Fibroblast of peridontal ligament (primary cell): ENCODE measurements around the gene ARHGAP33.
"Not testable (repeated sequence)": the region's sequence is repeated elsewhere in the genome, so short reads cannot be mapped to it uniquely, and the experiment has no call there.

Experiments
- DNase-seq: peaks from one replicate; pipeline ENCODE4 v3.0.0-alpha.2; 2010; ENCODE audit errors: extremely low read depth

The ARHGAP33 gene

GRCh38 chr19:35792312-35792711 is 16.9 kb downstream of the ARHGAP33 start:
- no peak for DNase-seq

DNA sequence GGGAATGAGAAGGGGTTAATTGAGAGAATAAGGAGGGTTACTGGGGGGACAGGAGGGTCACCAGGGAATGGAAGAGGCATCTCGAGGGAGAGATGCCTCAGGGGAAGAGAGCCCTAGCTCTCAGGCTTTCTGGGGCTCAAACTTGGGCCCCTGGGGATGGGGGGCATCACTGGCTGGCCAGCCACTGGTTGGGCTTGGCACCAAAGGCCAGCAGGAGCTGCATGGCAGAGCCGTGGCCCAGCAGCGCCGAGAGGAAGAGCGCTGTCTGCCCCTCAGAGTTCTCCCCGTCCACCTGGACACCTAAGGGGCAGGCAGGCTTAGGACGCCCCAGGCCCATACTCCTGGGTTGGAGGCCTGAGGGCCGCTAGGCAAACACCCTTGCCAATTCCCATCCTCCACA is 17.5 kb downstream of the ARHGAP33 start:
- no peak for DNase-seq

- peak; percentile 41 for DNase-seq
Measured at GRCh38 chr19:35793381-35794165, 18.2 kb downstream of the ARHGAP33 start.

DNA sequence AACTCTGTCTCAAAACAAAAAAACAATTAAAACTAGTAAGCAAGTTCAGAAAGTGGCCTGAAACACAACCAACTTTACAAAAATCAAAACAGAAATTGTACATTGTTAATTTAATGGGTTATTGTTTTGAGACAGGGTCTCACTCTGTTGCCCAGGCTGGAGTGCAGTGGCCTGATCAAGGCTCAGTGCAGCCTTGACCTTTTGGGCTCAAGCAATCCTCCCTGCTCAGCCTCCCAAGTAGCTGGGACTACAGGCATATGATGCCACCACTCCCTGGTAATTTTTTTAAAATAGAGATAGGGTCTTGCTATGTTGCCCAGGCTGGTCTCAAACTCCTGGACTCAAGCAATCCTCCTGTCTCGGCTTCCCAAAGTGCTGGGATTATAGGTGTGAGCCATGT is 20.2 kb downstream of the ARHGAP33 start:
- not testable (repeated sequence) for DNase-seq

- no peak for DNase-seq
Measured at GRCh38 chr19:35796645-35797542, 21.5 kb downstream of the ARHGAP33 start.

DNA sequence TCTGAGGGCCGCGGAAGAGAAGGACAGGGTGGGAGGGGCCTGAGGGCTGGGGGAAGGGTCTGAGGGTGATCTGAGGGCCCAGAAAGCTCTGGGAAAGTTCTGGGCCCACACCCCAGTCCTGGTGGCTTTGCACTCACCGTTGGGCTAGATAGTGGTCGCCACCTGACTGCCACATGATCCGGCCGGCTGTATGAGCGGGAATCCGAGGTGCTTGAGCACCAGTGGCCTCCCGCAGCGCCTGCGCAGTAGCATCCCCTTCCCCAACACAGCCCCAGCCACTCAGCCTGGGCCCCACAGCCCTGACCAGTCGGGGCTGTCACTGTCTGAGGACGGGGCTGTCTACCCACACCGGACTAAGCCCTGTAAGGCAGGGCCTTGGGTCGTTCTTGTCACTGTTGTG is 22.3 kb downstream of the ARHGAP33 start:
- DNase-seq, result no peak

DNA sequence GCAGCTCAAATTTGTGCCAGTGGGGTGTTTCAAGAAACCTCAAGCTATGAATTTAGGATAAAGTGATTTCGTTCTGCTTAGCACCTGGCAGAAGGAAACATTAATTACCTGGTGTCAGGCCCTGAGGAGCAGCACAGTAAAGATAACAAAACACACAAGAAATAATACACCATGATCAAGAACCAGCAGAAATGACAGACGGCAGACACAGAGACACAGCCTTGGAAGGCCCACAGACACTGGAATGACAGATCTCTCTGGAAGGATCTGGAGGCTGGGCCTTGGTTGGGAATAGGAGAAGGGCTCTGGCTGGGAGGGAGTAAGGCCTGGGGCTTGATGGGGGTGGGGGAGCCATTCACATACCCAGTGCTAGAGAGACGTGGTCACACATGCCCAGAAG is 26.5 kb downstream of the ARHGAP33 start:
- no peak for DNase-seq

GRCh38 chr19:35805526-35806102 is 30.2 kb downstream of the ARHGAP33 start:
- no peak for DNase-seq

DNA sequence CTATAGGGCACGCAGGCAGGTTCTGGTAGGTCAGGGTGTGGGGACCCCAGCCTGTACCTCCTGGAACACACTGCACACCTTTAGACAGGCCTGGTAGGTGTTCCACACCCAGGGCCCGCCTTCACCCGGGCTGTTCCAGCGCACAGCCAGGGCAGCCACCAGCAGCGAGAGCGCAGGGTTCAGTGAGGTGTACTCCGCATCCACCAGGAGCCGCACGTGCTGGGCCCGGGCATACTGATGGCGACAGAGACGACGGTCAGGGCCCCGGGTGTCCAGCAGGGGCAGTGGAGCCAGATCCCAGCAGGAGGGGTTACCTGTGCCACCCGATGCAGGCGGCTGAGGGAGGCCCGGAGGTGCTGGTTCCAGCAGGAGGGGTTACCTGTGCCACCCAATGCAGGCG is 31.2 kb downstream of the ARHGAP33 start:
- DNase-seq, result no peak

DNA sequence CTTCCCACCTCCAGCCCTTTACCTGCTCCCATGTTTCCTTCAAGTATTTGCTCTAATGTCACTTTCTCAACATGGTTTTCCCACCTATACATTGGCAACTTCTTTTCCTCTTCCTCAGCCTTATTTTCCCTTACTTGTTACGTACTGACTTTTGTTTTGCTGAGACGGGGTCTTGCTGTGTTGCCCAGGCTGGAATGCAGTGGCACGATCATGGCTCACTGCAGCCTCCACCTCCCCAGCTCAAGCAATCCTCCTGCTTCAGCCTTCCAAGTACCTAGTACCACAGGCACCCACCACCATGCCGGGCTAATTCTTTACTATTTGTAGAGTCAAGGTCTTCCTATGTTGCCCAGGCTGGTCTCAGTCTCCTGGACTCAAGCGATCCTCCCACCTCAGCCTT is 32.3 kb downstream of the ARHGAP33 start:
- DNase-seq, result no peak

- no peak for DNase-seq
Measured at GRCh38 chr19:35811317-35812219, 36.2 kb downstream of the ARHGAP33 start.

DNA sequence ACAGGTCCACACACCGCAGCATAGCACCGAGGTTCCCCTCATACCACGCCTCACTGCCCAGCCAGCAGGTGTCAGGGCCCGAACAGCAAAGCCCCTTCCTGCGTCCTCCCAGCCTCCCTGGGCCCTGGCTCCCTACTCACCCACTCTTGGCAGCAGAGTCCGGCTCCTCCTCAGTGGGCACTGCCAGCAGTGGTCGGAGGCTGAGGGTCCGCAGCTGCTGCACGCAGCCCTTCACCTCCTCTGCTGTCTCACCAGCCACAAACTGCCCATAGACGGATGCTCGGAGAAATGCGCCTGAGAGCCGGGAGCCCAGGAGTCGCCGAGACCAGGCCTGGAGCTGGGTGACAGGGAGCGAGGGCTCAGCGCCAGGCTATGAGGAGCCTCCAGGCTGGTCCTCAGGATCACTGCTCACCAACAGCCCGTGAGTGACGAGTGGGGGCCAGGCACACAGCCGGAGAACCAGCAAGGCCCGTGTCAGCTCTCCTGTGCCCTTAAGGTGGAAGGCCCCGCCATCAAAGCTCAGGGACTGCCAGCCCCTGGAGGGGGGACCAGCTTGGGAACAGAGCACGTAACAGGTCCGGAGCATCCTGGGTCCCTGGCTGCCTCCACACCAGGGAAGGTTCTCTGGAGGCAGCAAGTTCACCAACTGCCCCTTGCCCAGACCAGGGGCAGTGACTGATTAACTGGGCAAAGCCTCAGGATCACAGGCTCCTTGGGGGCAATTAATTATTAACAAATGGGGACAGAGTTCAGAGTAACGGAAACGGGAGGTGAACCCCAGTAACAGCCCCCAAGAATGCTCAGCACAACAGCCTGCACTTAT is 37.1 kb downstream of the ARHGAP33 start, which contains the start of gene PRODH2:
PRODH2 (minus strand) TSS at position 626 of the 823 bp plus-strand sequence; CDS start at position 586, 40 bp downstream.
- no peak for DNase-seq

GRCh38 chr19:35813043-35813890 is 37.9 kb downstream of the ARHGAP33 start:
- no peak for DNase-seq

DNA sequence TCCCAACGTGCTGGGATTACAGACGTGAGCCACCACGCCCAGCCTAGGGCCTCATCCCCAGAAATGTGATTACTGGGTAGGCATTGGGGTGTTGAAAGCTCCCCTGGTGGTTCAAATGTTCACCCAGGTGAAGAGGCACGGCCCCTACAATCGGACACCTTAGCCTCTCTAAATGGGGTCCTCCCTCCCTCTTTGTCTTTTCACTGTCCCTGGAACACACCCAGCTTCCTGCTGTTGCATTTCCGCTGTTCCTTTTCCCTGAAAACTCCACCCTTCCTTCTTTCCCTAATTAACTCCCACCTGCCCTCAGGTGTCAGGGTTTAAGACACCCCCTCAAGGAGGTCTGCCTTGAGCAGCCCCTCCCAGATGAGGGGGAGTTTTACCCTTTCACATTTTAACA is 40.9 kb downstream of the ARHGAP33 start:
- DNase-seq, result no peak

- DNase-seq, result no peak
Measured at GRCh38 chr19:35816846-35817245, 41.5 kb downstream of the ARHGAP33 start.

DNA sequence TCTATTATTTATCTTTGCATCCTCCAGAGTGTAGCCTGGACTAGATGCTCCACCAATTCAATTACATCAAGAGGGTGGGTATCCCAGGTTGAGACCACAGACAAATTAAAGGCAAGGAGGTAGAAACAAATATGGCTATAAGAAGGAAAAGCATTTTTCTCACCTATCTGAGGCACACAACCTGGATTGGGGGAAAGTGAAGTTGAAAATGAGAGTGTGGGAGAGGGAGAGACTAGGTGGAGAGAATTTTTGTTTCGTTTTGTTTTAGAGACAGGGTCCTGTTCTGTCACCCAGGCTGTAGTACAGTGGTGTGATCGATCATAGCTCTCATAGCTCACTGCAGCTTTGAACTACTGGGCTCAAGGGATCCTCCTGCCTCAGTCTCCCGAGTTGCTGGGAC is 43.1 kb downstream of the ARHGAP33 start:
- DNase-seq, result no peak

GRCh38 chr19:35822579-35822978 is 47.2 kb downstream of the ARHGAP33 start:
- no peak for DNase-seq

DNA sequence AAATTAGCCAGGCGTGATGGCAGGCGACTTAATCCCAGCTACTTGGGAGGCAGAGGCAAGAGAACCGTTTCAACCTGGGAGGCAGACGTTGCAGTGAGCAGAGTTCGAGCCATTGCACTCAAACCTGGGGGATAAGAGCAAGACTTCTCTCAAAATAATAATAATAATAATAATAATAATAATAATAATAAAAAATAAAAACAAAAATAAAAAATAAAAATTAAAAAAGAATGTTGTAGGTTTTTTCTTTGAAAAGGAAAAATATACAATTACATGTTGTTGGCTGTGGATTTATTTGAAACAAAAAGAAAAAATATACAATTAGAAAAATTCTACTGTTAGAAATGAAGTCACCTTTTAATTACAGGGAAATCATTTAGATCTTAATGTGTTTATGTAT is 48.8 kb downstream of the ARHGAP33 start:
- no peak for DNase-seq

DNA sequence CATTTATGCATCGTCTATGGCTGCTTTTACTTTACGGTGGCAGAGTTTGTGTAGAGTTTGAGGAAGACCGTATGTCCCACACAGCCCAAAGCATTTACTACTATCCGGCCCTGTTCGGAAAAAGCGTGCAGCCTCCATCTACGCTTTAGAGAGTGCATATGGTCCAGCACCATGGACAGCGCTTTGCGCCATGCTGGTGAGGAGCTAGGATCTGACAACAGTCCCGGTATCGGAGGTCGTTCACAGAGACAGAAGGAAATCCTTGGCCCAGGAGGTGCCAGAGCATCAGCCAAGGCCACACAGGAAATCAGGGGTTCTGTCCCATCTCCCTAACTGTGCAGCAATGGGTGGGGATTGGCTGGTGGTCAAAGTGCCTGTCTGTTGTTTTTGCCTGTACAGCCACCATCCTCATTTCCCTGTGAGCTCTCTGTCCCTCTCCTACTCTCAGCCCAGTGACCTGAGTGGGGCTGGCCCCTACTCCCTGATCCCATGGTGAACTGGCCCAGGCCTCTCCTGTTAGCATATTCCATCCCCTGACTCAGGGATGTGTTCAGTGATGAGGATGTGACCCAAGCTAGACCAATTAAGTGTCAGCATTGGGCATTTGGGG is 53.4 kb downstream of the ARHGAP33 start:
- DNase-seq, result peak; percentile 72
